ENCODE results near the gene ZDHHC7.

Gene ZDHHC7

DNA sequence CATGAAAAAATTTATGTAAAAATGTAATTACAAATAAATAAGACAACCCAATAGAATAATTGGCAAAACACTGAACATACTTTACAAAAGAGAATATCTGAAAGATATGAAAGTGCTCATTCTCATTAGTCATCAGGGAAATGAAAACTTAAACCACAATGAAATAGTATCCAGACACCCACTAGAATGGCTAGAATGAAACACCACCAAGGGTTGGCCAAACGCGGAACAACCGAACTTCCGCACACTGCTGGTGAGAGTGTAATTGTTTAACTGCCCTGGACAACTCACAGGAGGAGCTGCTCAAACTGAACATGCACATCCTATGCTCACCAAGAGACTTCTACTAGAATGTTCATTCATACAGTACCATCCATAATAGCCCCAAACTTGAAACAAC, 5.8 kb upstream of the ZDHHC7 start:
- Histone ChIP-seq H2AFZ (ENCODE audit: low read depth, low read length) (no peak overlapping the region), H3K4me1 (ENCODE audit: low read length) (no peaks in the 10 kb centered on the region), H3K9ac (ENCODE audit: low read length) (no peak overlapping the region), H3K79me2 (ENCODE audit: low read length) (no peaks in the 10 kb centered on the region), H3K4me3 (ENCODE audit: low read length) (no peak overlapping the region), H3K27me3 (ENCODE audit: low read depth, low read length) (peaks cover 37% of the 10 kb centered on the region), H3K27ac (ENCODE audit: low read length) (no peak overlapping the region), H3K36me3 (replicated peaks; ENCODE audit: low read depth, low read length) (no peaks in the 10 kb centered on the region), H3K9me3 (ENCODE audit: insufficient read depth, low read length) (no peaks in the 10 kb centered on the region), H4K20me1 (ENCODE audit: insufficient read depth, low read length) (no peaks in the 10 kb centered on the region), H3K4me2 (ENCODE audit: low read length) (no peak overlapping the region)
- TF ChIP-seq, protein P1, sequence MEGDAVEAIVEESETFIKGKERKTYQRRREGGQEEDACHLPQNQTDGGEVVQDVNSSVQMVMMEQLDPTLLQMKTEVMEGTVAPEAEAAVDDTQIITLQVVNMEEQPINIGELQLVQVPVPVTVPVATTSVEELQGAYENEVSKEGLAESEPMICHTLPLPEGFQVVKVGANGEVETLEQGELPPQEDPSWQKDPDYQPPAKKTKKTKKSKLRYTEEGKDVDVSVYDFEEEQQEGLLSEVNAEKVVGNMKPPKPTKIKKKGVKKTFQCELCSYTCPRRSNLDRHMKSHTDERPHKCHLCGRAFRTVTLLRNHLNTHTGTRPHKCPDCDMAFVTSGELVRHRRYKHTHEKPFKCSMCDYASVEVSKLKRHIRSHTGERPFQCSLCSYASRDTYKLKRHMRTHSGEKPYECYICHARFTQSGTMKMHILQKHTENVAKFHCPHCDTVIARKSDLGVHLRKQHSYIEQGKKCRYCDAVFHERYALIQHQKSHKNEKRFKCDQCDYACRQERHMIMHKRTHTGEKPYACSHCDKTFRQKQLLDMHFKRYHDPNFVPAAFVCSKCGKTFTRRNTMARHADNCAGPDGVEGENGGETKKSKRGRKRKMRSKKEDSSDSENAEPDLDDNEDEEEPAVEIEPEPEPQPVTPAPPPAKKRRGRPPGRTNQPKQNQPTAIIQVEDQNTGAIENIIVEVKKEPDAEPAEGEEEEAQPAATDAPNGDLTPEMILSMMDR (IDR thresholded peaks at IDR 0.05; ENCODE audit: low read depth, low read length): no peak
- no peak for TF ChIP-seq EZH2phosphoT487 (IDR thresholded peaks at IDR 0.05; ENCODE audit: low read depth)

DNA sequence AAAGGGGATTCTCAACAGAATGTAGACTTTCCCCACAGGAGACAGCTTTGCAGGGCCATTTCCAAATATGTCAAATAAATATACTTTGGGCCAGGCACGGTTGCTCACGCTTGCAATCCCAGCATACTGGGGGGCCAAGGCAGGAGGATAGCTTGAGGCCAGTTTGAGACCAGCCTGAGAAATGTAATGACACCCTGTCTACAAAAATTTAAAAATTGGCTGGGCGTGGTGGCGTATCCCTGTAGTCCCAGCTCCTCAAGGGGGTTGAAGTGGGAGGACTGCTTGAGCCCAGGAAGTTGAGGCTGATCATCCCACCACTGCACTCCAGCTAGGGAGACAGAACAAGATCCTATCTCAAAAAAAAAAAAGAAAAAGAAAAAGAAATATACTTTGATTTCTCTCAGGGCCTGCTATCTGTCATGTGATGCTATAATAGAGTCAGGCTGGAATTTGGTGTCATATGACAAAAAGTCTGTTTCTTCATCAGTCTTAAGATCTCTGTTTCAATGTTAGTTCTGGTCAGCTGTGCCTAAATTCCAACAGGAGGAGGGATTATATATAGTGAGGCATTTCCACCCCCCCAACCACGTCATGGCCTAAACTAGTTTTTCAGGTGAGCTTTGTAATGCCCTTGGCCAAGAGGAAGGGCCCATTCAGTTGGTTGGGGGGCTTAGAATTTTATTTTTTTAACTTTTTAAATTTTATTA, 4.3 kb upstream of the ZDHHC7 start:
- peaks cover 37% of the 10 kb centered on the region for H3K27me3 ChIP-seq (ENCODE audit: low read depth, low read length)

DNA sequence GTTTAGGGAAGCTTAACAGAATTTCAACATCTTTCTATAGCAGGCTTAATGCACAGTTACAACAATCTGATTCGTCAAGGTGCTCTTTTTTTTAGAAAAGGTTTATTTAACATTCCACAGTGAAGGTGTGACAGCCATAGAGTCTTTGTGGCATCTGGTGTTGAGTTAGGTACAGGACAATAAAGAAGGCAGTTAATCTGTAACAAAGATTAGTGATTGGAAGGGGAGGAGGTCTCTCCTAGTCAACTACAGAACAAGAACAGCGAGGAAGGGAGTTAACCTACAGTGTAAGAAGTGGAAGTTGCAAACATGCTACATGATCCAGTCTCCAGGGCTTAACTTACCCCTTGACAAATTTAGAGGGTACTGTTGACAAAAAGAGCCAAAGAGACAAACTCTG, 3.0 kb upstream of the ZDHHC7 start:
- Histone ChIP-seq H3K4me2 (ENCODE audit: low read length) (no peak overlapping the region), H3K27ac (ENCODE audit: low read length) (no peak overlapping the region), H3K9ac (ENCODE audit: low read length) (no peak overlapping the region), H2AFZ (ENCODE audit: low read depth, low read length) (no peak overlapping the region), H3K9me3 (ENCODE audit: insufficient read depth, low read length) (no peaks in the 10 kb centered on the region), H3K36me3 (replicated peaks; ENCODE audit: low read depth, low read length) (no peaks in the 10 kb centered on the region), H3K4me3 (ENCODE audit: low read length) (no peak overlapping the region), H3K79me2 (ENCODE audit: low read length) (peaks cover 20% of the 10 kb centered on the region), H3K27me3 (ENCODE audit: low read depth, low read length) (peaks cover 24% of the 10 kb centered on the region), H3K4me1 (ENCODE audit: low read length) (peaks cover 7% of the 10 kb centered on the region), H4K20me1 (ENCODE audit: insufficient read depth, low read length) (0 out of 2 replicates have a peak, but pooled peaks cover 2% of the 10 kb centered on the region)
- no peak for TF ChIP-seq EZH2phosphoT487 (IDR thresholded peaks at IDR 0.05; ENCODE audit: low read depth)
- TF ChIP-seq, protein P1 (IDR thresholded peaks at IDR 0.05; ENCODE audit: low read depth, low read length): no peak

More for the DNA sequence above, 4.3 kb upstream of the ZDHHC7 start:
- Histone ChIP-seq H3K4me2 (ENCODE audit: low read length) (no peak overlapping the region), H3K4me1 (ENCODE audit: low read length) (no peaks in the 10 kb centered on the region), H3K9me3 (ENCODE audit: insufficient read depth, low read length) (no peaks in the 10 kb centered on the region), H4K20me1 (ENCODE audit: insufficient read depth, low read length) (no peaks in the 10 kb centered on the region), H3K79me2 (ENCODE audit: low read length) (peaks cover 7% of the 10 kb centered on the region), H3K4me3 (ENCODE audit: low read length) (no peak overlapping the region), H3K36me3 (replicated peaks; ENCODE audit: low read depth, low read length) (no peaks in the 10 kb centered on the region), H3K9ac (ENCODE audit: low read length) (no peak overlapping the region), H2AFZ (ENCODE audit: low read depth, low read length) (no peak overlapping the region), H3K27ac (ENCODE audit: low read length) (no peak overlapping the region)
- TF ChIP-seq, protein P1 (IDR thresholded peaks at IDR 0.05; ENCODE audit: low read depth, low read length): no peak
- no peak for TF ChIP-seq EZH2phosphoT487 (IDR thresholded peaks at IDR 0.05; ENCODE audit: low read depth)

DNA sequence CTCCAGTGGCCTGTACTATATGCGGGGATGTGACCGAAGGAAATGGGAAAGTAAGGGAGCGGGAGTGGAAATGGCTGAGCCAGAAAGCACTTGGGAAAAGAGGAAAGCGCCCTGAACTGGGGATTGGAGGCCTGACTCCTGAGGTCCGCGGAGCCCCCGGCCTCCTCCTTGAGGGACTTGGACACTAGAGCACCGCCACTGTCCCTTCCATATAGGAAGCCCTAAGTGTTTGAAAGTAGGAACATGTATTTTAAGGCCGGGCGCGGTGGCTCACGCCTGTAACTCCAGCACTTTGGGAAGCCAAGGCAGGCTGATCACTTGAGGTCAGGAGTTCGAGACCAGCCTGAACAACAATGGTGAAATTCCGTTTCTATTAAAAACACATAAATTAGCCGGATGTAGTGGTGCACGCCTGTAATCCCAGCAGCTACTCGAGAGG, 530 bp upstream of the ZDHHC7 start:
- TF ChIP-seq, protein P1 (IDR thresholded peaks at IDR 0.05; ENCODE audit: low read depth, low read length): no peak
- no peak for TF ChIP-seq EZH2phosphoT487 (IDR thresholded peaks at IDR 0.05; ENCODE audit: low read depth)
- Histone ChIP-seq H3K27ac (ENCODE audit: low read length) (peak overlapping the region; percentile 68), H2AFZ (ENCODE audit: low read depth, low read length) (peak overlapping the region; percentile 83), H3K4me3 (ENCODE audit: low read length) (peak overlapping the region; percentile 83), H3K4me1 (ENCODE audit: low read length) (peaks cover 7% of the 10 kb centered on the region), H3K36me3 (replicated peaks; ENCODE audit: low read depth, low read length) (no peaks in the 10 kb centered on the region), H4K20me1 (ENCODE audit: insufficient read depth, low read length) (0 out of 2 replicates have a peak, but pooled peaks cover 2% of the 10 kb centered on the region), H3K9ac (ENCODE audit: low read length) (peak overlapping the region; percentile 92), H3K4me2 (ENCODE audit: low read length) (peak overlapping the region; percentile 89), H3K79me2 (ENCODE audit: low read length) (peaks cover 42% of the 10 kb centered on the region), H3K9me3 (ENCODE audit: insufficient read depth, low read length) (no peaks in the 10 kb centered on the region), H3K27me3 (ENCODE audit: low read depth, low read length) (peaks cover 6% of the 10 kb centered on the region)
